ENCODE data around the gene PLAAT5.

The PLAAT5 gene

GRCh38 chr11:63508745-63509144 lies 17.8 kb upstream of the PLAAT5 start:
- Histone ChIP-seq H3K27ac (ENCODE audit: low read depth, low read length) (no peak overlapping the region), H3K9ac (ENCODE audit: low read length) (no peak overlapping the region), H3K4me3 (ENCODE audit: low read length) (no peak overlapping the region), H3K4me1 (ENCODE audit: control insufficient read depth, insufficient read depth, low read length) (no peaks in the 10 kb centered on the region), H3K27me3 (ENCODE audit: control insufficient read depth, insufficient read depth, low read length) (no peaks in the 10 kb centered on the region), H3K36me3 (ENCODE audit: control insufficient read depth, insufficient read depth, low read length) (no peaks in the 10 kb centered on the region)

- Histone ChIP-seq H3K4me1 (ENCODE audit: control insufficient read depth, insufficient read depth, low read length) (no peaks in the 10 kb centered on the region), H3K9ac (ENCODE audit: low read length) (no peak overlapping the region), H3K27ac (ENCODE audit: low read depth, low read length) (no peak overlapping the region), H3K4me3 (ENCODE audit: low read length) (no peak overlapping the region), H3K27me3 (ENCODE audit: control insufficient read depth, insufficient read depth, low read length) (no peaks in the 10 kb centered on the region), H3K36me3 (ENCODE audit: control insufficient read depth, insufficient read depth, low read length) (no peaks in the 10 kb centered on the region)
Measured at GRCh38 chr11:63508009-63508408, 17.0 kb upstream of the PLAAT5 start.

GRCh38 chr11:63507511-63507910 lies 16.5 kb upstream of the PLAAT5 start:
- no peaks in the 10 kb centered on the region for H3K4me1 ChIP-seq (ENCODE audit: control insufficient read depth, insufficient read depth, low read length)
- H3K4me3 ChIP-seq (ENCODE audit: low read length) = no peak overlapping the region
- no peak overlapping the region for H3K9ac ChIP-seq (ENCODE audit: low read length)
- no peaks in the 10 kb centered on the region for H3K36me3 ChIP-seq (ENCODE audit: control insufficient read depth, insufficient read depth, low read length)
- no peaks in the 10 kb centered on the region for H3K27me3 ChIP-seq (ENCODE audit: control insufficient read depth, insufficient read depth, low read length)
- no peak overlapping the region for H3K27ac ChIP-seq (ENCODE audit: low read depth, low read length)

- Histone ChIP-seq H3K4me3 (ENCODE audit: low read length) (no peak overlapping the region), H3K27me3 (ENCODE audit: control insufficient read depth, insufficient read depth, low read length) (no peaks in the 10 kb centered on the region), H3K36me3 (ENCODE audit: control insufficient read depth, insufficient read depth, low read length) (no peaks in the 10 kb centered on the region), H3K9ac (ENCODE audit: low read length) (no peak overlapping the region), H3K27ac (ENCODE audit: low read depth, low read length) (no peak overlapping the region), H3K4me1 (ENCODE audit: control insufficient read depth, insufficient read depth, low read length) (no peaks in the 10 kb centered on the region)
Measured at GRCh38 chr11:63506876-63507275, 15.9 kb upstream of the PLAAT5 start.

GRCh38 chr11:63505857-63506528 lies 15.0 kb upstream of the PLAAT5 start, which contains the start of gene LGALS12:
Gene LGALS12 (plus strand): TSS chr11:63506084. CDS start chr11:63506459, 375 bp downstream.
- no peak within 1 kb of the TSS for H3K4me3 ChIP-seq (ENCODE audit: low read length)
- no peak within 1 kb of the TSS for H3K27ac ChIP-seq (ENCODE audit: low read depth, low read length)
- H3K27me3 ChIP-seq (ENCODE audit: control insufficient read depth, insufficient read depth, low read length) = no peaks in the 10 kb centered on the region
- no peaks in the 10 kb centered on the region for H3K36me3 ChIP-seq (ENCODE audit: control insufficient read depth, insufficient read depth, low read length)
- no peak within 1 kb of the TSS for H3K9ac ChIP-seq (ENCODE audit: low read length)
- no peaks in the 10 kb centered on the region for H3K4me1 ChIP-seq (ENCODE audit: control insufficient read depth, insufficient read depth, low read length)

GRCh38 chr11:63504933-63505586 lies 14.1 kb upstream of the PLAAT5 start:
- Histone ChIP-seq H3K4me3 (ENCODE audit: low read length) (no peak overlapping the region), H3K36me3 (ENCODE audit: control insufficient read depth, insufficient read depth, low read length) (no peaks in the 10 kb centered on the region), H3K9ac (ENCODE audit: low read length) (no peak overlapping the region), H3K27me3 (ENCODE audit: control insufficient read depth, insufficient read depth, low read length) (no peaks in the 10 kb centered on the region), H3K27ac (ENCODE audit: low read depth, low read length) (no peak overlapping the region), H3K4me1 (ENCODE audit: control insufficient read depth, insufficient read depth, low read length) (no peaks in the 10 kb centered on the region)

GRCh38 chr11:63504054-63504453 lies 13.1 kb upstream of the PLAAT5 start:
- Histone ChIP-seq H3K27ac (ENCODE audit: low read depth, low read length) (no peak overlapping the region), H3K36me3 (ENCODE audit: control insufficient read depth, insufficient read depth, low read length) (no peaks in the 10 kb centered on the region), H3K4me1 (ENCODE audit: control insufficient read depth, insufficient read depth, low read length) (no peaks in the 10 kb centered on the region)

GRCh38 chr11:63503492-63503891 lies 12.5 kb upstream of the PLAAT5 start:
- Histone ChIP-seq H3K9ac (ENCODE audit: low read length) (no peak overlapping the region), H3K4me3 (ENCODE audit: low read length) (no peak overlapping the region), H3K27me3 (ENCODE audit: control insufficient read depth, insufficient read depth, low read length) (no peaks in the 10 kb centered on the region), H3K27ac (ENCODE audit: low read depth, low read length) (no peak overlapping the region), H3K4me1 (ENCODE audit: control insufficient read depth, insufficient read depth, low read length) (no peaks in the 10 kb centered on the region), H3K36me3 (ENCODE audit: control insufficient read depth, insufficient read depth, low read length) (no peaks in the 10 kb centered on the region)

More at GRCh38 chr11:63504054-63504453, 13.1 kb upstream of the PLAAT5 start:
- Histone ChIP-seq H3K4me3 (ENCODE audit: low read length) (no peak overlapping the region), H3K9ac (ENCODE audit: low read length) (no peak overlapping the region), H3K27me3 (ENCODE audit: control insufficient read depth, insufficient read depth, low read length) (no peaks in the 10 kb centered on the region)

GRCh38 chr11:63502252-63502820 lies 11.4 kb upstream of the PLAAT5 start:
- H3K4me3 ChIP-seq (ENCODE audit: low read length) = no peak overlapping the region
- no peak overlapping the region for H3K27ac ChIP-seq (ENCODE audit: low read depth, low read length)
- H3K27me3 ChIP-seq (ENCODE audit: control insufficient read depth, insufficient read depth, low read length) = no peaks in the 10 kb centered on the region
- no peaks in the 10 kb centered on the region for H3K4me1 ChIP-seq (ENCODE audit: control insufficient read depth, insufficient read depth, low read length)
- no peak overlapping the region for H3K9ac ChIP-seq (ENCODE audit: low read length)
- H3K36me3 ChIP-seq (ENCODE audit: control insufficient read depth, insufficient read depth, low read length) = no peaks in the 10 kb centered on the region

- Histone ChIP-seq H3K9ac (ENCODE audit: low read length) (no peak overlapping the region), H3K27ac (ENCODE audit: low read depth, low read length) (no peak overlapping the region), H3K4me1 (ENCODE audit: control insufficient read depth, insufficient read depth, low read length) (no peaks in the 10 kb centered on the region), H3K36me3 (ENCODE audit: control insufficient read depth, insufficient read depth, low read length) (no peaks in the 10 kb centered on the region), H3K27me3 (ENCODE audit: control insufficient read depth, insufficient read depth, low read length) (no peaks in the 10 kb centered on the region), H3K4me3 (ENCODE audit: low read length) (no peak overlapping the region)
Measured at GRCh38 chr11:63501236-63501635, 10.3 kb upstream of the PLAAT5 start.

- no peak overlapping the region for H3K9ac ChIP-seq (ENCODE audit: low read length)
- no peak overlapping the region for H3K27ac ChIP-seq (ENCODE audit: low read depth, low read length)
- no peaks in the 10 kb centered on the region for H3K4me1 ChIP-seq (ENCODE audit: control insufficient read depth, insufficient read depth, low read length)
- no peaks in the 10 kb centered on the region for H3K27me3 ChIP-seq (ENCODE audit: control insufficient read depth, insufficient read depth, low read length)
- H3K36me3 ChIP-seq (ENCODE audit: control insufficient read depth, insufficient read depth, low read length) = no peaks in the 10 kb centered on the region
- H3K4me3 ChIP-seq (ENCODE audit: low read length) = no peak overlapping the region
Measured at GRCh38 chr11:63499874-63500273, 8.9 kb upstream of the PLAAT5 start.

- Histone ChIP-seq H3K27me3 (ENCODE audit: control insufficient read depth, insufficient read depth, low read length) (no peaks in the 10 kb centered on the region), H3K27ac (ENCODE audit: low read depth, low read length) (no peak overlapping the region), H3K4me3 (ENCODE audit: low read length) (no peak overlapping the region), H3K36me3 (ENCODE audit: control insufficient read depth, insufficient read depth, low read length) (no peaks in the 10 kb centered on the region), H3K4me1 (ENCODE audit: control insufficient read depth, insufficient read depth, low read length) (peaks cover 8% of the 10 kb centered on the region), H3K9ac (ENCODE audit: low read length) (no peak overlapping the region)
Measured at GRCh38 chr11:63494975-63495374, 4.0 kb upstream of the PLAAT5 start.

- no peaks in the 10 kb centered on the region for H3K36me3 ChIP-seq (ENCODE audit: control insufficient read depth, insufficient read depth, low read length)
- H3K27me3 ChIP-seq (ENCODE audit: control insufficient read depth, insufficient read depth, low read length) = no peaks in the 10 kb centered on the region
- H3K4me1 ChIP-seq (ENCODE audit: control insufficient read depth, insufficient read depth, low read length) = peaks cover 8% of the 10 kb centered on the region
- H3K27ac ChIP-seq (ENCODE audit: low read depth, low read length) = no peak overlapping the region
- H3K9ac ChIP-seq (ENCODE audit: low read length) = no peak overlapping the region
- no peak overlapping the region for H3K4me3 ChIP-seq (ENCODE audit: low read length)
Measured at GRCh38 chr11:63493127-63493526, 2.2 kb upstream of the PLAAT5 start.
